Stimulated activated CD4-positive, alpha-beta T cell treated with anti-CD3 and anti-CD28 coated beads, Interleukin-4, amount 100 ng/mL, for 24 hours (primary cell): ENCODE results near the gene LRRC45.

ENCODE experiments used
- DNase-seq: peaks from one replicate; pipeline ENCODE4 v3.0.0-alpha.2; 2020

The LRRC45 gene

GRCh38 chr17:82008258-82008940 lies 14.7 kb upstream of the LRRC45 start:
- DNase-seq, result no peak

GRCh38 chr17:82008941-82009405 lies 14.1 kb upstream of the LRRC45 start:
- no peak for DNase-seq

- DNase-seq, result no peak
Observed at GRCh38 chr17:82009413-82009812, 13.7 kb upstream of the LRRC45 start.

GRCh38 chr17:82010575-82011525 lies 12.3 kb upstream of the LRRC45 start:
- DNase-seq, result no peak

GRCh38 chr17:82011617-82012187 lies 11.4 kb upstream of the LRRC45 start:
- DNase-seq, result no peak

- no peak for DNase-seq
Observed at GRCh38 chr17:82012261-82012639, 10.9 kb upstream of the LRRC45 start.

- DNase-seq, result no peak
Observed at GRCh38 chr17:82012640-82013295, 10.3 kb upstream of the LRRC45 start.

GRCh38 chr17:82013341-82013740 lies 9.8 kb upstream of the LRRC45 start:
- no peak for DNase-seq

GRCh38 chr17:82013772-82014321 lies 9.3 kb upstream of the LRRC45 start:
- no peak for DNase-seq

- DNase-seq, result no peak
Observed at GRCh38 chr17:82014432-82014831, 8.7 kb upstream of the LRRC45 start.

- no peak for DNase-seq
Observed at GRCh38 chr17:82014971-82015310, 8.2 kb upstream of the LRRC45 start.

GRCh38 chr17:82015311-82015971 lies 7.7 kb upstream of the LRRC45 start:
- DNase-seq, result no peak

GRCh38 chr17:82016061-82016874 lies 6.8 kb upstream of the LRRC45 start:
- no peak for DNase-seq

GRCh38 chr17:82016875-82017459 lies 6.1 kb upstream of the LRRC45 start:
- DNase-seq, result no peak

- DNase-seq, result no peak
Observed at GRCh38 chr17:82017612-82018151, 5.4 kb upstream of the LRRC45 start.

- no peak for DNase-seq
Observed at GRCh38 chr17:82018152-82018988, 4.7 kb upstream of the LRRC45 start.

GRCh38 chr17:82018989-82019689 lies 4.0 kb upstream of the LRRC45 start:
- DNase-seq, result no peak

GRCh38 chr17:82019690-82020571 lies 3.2 kb upstream of the LRRC45 start:
- DNase-seq, result peak; percentile 64
